SIG-M5 (cell line): ENCODE results near the gene TNS3.

Experiments
- DNase-seq: peaks from one replicate; lab custom pipeline; 2025; lab: John Stamatoyannopoulos, UW

TNS3 gene

GRCh38 chr7:47407136-47407535 is 174.8 kb downstream of the TNS3 start:
- no peak for DNase-seq

GRCh38 chr7:47406801-47407129 is 175.1 kb downstream of the TNS3 start:
- DNase-seq: no peak

GRCh38 chr7:47405921-47406800 is 175.8 kb downstream of the TNS3 start:
- no peak for DNase-seq

- DNase-seq: no peak
Observed at GRCh38 chr7:47405286-47405904, 176.5 kb downstream of the TNS3 start.

GRCh38 chr7:47404010-47404409 is 177.9 kb downstream of the TNS3 start:
- no peak for DNase-seq

GRCh38 chr7:47402941-47403866 is 178.7 kb downstream of the TNS3 start:
- DNase-seq: no peak

- no peak for DNase-seq
Observed at GRCh38 chr7:47401611-47402570, 180.0 kb downstream of the TNS3 start.

GRCh38 chr7:47400741-47401206 is 181.1 kb downstream of the TNS3 start:
- DNase-seq: no peak

GRCh38 chr7:47400001-47400400 is 181.9 kb downstream of the TNS3 start:
- no peak for DNase-seq

- DNase-seq: no peak
Observed at GRCh38 chr7:47394751-47395252, 187.1 kb downstream of the TNS3 start.

GRCh38 chr7:47394216-47394615 is 187.7 kb downstream of the TNS3 start:
- DNase-seq: no peak

- no peak for DNase-seq
Observed at GRCh38 chr7:47393406-47393805, 188.5 kb downstream of the TNS3 start.

GRCh38 chr7:47392241-47392759 is 189.6 kb downstream of the TNS3 start:
- DNase-seq: no peak

- no peak for DNase-seq
Observed at GRCh38 chr7:47391726-47392125, 190.2 kb downstream of the TNS3 start.

GRCh38 chr7:47390914-47391313 is 191.0 kb downstream of the TNS3 start:
- no peak for DNase-seq

- DNase-seq: no peak
Observed at GRCh38 chr7:47389923-47390630, 191.8 kb downstream of the TNS3 start.

GRCh38 chr7:47389171-47389922 is 192.6 kb downstream of the TNS3 start:
- DNase-seq: no peak

GRCh38 chr7:47387506-47387905 is 194.4 kb downstream of the TNS3 start:
- no peak for DNase-seq

GRCh38 chr7:47386273-47386835 is 195.6 kb downstream of the TNS3 start:
- DNase-seq: no peak
